RCC 7860 (cell line): ENCODE results near the gene GABARAPL1.
A peak's percentile ranks its signal among the peaks of the same experiment; 100 is the strongest.

Experiments used
- DNase-seq: peaks from one replicate; pipeline ENCODE4 v3.0.0-alpha.2; 2015; ENCODE audit warnings: low spot score
- FAIRE-seq: peaks from 2 replicates; lab custom pipeline; 2012; peaks lifted over from hg19 to GRCh38; lab: Jason Lieb, UNC

The GABARAPL1 gene

GRCh38 chr12:10226731-10227130, 14.1 kb downstream of the GABARAPL1 start:
- DNase-seq (no peak), FAIRE-seq (no peak)

- FAIRE-seq (no peak), DNase-seq (no peak)
These were observed 15.0 kb downstream of the GABARAPL1 start for GRCh38 chr12:10227648-10228047.

DNA sequence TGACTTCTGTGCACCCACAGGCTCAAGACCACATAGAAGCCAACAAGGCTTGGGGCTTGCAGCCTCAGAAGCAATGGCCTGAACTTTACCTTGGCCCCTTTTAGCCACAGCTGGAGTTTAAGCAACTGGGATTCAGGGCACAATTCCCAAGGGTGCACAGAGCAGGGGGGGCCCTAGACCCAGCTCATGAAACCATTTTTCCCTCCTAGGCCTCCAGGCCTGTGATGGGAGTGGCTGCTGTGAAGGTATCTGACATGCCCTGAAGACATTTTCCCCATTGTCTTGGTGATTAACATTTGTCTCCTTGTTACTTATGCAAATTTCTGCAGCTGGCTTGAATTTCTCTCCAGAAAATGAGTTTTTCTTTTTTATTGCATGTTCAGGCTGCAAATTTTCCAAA, 21.9 kb downstream of the GABARAPL1 start:
- DNase-seq (no peak), FAIRE-seq (no peak)

DNA sequence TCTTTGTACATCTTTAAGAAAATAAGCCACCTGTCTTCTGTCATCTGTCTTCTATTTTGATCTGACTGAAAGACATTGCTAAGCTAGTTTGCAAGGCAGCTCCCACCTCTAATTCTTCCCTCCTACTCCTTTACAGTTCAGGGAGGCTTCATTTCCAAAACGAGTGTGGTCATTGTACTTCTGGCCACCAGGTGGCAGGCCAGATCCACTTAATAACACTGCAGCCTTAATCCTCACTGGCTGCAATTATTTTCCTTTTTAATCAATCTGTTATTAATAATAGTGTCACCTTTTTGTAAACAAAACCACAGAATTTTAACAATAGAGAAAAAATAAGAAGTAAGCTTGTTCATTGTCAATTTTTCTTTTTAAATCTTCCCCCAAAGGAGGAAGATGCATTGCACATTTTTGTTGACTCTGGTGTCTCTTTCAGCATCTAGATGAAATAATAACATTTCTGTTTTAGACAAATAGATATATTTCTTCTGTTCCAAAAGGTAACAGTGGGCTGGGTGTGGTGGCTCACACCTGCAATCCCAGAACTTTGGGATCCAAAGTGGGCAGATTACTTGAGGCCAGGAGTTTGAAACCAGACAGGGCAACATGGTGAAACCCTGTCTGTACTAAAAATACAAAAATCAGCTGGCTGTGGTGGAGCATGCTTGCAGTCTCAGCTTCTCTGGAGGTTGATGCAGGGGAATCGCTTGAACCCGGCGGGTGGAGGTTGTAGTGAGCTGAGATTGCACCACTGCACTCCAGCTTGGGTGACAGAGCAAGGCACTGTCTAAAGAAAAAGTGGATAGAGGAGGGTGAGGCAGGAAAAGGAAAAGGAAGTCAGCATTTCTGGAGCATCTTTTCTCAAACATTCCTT, 23.3 kb downstream of the GABARAPL1 start:
- DNase-seq (no peak), FAIRE-seq (peak; percentile 64)

GRCh38 chr12:10236720-10237119, 24.0 kb downstream of the GABARAPL1 start:
- DNase-seq (no peak), FAIRE-seq (no peak)

DNA sequence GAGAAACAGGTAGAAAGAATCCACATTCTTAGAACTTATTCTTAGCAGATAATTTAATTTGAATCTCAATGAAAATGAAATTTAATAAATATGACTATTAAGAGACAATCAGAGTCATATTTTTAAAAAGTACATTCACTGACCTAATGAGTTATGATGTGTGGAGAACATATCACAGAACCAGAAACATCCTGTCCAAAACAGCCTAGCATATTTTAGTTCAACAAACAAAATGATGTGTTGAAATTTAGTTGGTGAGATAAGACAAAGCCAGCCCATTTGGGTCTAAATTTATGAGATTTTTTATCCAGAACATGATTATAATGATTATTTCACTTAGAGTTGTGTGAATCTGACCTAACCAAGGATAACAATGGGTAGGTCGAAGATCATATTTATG, 25.8 kb downstream of the GABARAPL1 start:
- FAIRE-seq (no peak), DNase-seq (no peak)

- DNase-seq, result no peak
- FAIRE-seq, result no peak
These were observed 28.6 kb downstream of the GABARAPL1 start for GRCh38 chr12:10241290-10241689.

DNA sequence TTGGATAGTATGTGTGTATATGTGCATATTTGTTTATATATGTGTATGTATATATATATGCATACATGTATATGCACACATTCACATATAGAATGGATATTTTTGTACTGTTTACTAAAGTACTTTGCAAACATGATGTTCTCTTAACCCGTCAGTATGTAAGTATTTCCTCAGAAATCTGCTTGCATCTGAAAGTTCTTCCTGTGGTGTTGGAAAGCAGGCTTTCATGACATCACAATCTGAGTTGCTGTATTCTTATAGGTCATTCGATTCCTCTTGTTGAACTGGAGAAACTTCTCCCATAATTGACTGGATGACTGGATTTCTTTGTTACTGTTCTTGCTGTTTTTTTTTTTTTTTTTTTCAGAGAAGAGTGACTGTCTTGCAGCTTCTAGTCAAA, 29.1 kb downstream of the GABARAPL1 start:
- FAIRE-seq (no peak), DNase-seq (no peak)

- DNase-seq (no peak), FAIRE-seq (no peak)
These were observed 29.9 kb downstream of the GABARAPL1 start for GRCh38 chr12:10242539-10242938.

- no peak for DNase-seq
- FAIRE-seq, result no peak
These were observed 31.3 kb downstream of the GABARAPL1 start for GRCh38 chr12:10243818-10244520.

GRCh38 chr12:10247436-10248058, 34.9 kb downstream of the GABARAPL1 start:
- no peak for FAIRE-seq
- DNase-seq, result no peak

GRCh38 chr12:10249690-10250455, 37.2 kb downstream of the GABARAPL1 start:
- FAIRE-seq (no peak), DNase-seq (no peak)

DNA sequence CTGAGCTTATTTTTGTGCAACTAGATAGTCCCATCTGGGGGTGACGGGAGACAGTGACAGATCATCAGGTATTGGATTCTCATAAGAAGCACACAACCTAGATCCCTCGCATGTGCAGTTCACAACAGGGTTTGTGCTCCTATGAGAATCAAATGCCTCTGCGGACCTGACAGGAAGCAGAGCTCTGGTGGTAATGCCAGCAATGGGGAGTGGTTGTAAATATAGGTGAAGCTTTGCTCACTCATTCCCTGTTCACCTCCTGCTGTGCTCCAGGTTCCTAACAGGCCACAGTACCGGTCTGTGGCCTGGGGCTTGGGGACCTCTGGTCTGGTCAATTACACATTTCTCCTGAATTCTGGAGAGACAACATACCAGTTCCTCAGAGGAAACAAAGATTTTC, 39.0 kb downstream of the GABARAPL1 start:
- FAIRE-seq, result no peak
- DNase-seq, result no peak

DNA sequence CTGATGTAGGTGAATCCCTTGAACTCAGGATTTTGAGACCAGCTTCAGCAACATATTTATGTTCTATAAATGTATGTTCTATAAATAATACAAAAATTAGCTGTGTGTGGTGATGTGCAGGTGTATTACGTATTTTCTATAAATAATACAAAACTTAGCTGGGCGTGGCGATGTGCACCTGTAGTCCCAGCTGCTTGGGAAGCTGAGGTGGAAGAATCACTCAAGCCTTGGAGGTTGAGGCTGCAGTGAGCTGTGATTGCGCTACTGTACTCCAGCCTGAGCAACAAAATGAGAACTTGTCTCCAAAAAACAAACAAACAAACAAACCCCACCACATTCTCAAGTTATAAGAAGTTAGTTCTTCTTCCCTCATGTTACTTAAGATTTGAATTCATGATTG, 39.5 kb downstream of the GABARAPL1 start:
- DNase-seq, result no peak
- FAIRE-seq, result no peak

DNA sequence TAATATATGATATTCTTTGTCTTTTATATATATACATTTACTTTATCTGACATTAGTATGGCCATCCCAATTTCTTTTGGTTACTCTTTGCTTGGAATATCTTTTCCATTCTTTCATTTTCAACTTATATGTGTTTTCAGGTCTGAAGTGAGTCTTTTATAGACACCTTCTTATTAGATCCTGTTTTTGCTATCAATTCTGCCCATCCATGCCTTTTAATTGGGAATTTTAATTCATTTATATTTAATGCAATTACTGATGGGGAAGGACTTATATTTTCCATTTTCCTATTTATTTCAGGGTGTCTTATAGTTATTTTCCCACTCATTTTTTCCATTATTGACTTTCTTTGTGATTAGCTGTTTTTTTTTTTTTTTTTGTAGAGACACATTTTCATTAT, 43.4 kb downstream of the GABARAPL1 start:
- no peak for FAIRE-seq
- DNase-seq, result no peak

GRCh38 chr12:10260927-10261326, 48.2 kb downstream of the GABARAPL1 start:
- FAIRE-seq (no peak), DNase-seq (no peak)

DNA sequence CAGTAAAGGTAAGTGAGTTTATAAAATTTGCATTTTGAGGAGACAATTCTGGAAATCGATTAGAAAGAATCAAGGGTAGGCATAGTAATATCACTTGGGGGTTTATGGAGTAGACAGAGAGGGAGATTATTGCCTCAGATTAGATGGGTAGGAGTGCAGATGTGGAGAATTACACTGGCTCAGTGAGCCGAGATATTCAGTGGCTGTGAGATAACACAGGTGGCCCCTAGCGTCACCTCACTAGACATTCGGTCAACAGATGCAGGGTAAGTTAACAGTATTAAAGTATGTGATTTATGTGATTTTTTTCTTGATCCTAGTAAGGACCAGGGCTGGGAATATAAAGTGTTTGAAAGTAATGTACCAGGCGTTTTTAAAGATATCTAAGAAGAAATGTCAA, 55.4 kb downstream of the GABARAPL1 start:
- FAIRE-seq (no peak), DNase-seq (no peak)

DNA sequence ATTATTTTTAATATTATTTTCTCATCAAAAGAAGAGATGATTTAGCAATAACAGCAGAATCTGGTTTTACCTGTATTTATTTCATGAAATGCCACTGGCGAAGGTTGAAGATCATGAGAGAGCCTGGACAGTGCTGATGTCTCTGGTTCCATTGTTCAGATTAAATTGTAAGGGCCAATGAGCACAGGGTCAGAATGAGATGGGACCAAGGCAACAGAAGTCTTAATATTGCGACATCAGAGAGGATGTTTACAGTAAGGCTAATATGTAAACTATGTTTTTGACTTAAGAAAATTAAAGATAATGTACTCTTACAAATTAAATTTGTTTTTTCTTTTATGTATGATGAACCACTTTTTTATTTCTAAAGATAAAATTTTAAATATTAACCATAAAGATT, 59.8 kb downstream of the GABARAPL1 start:
- DNase-seq (no peak), FAIRE-seq (peak; percentile 30)
